NCI-H2227 (cell line): ENCODE data around the gene GJC3.
"Not testable (repeated sequence)": the region's sequence is repeated elsewhere in the genome, so short reads cannot be mapped to it uniquely, and the experiment has no call there.

Experiments used
- DNase-seq: peaks from one replicate; lab custom pipeline; 2025; ENCODE audit not compliant: unreplicated experiment; lab: John Stamatoyannopoulos, UW

The GJC3 gene

GRCh38 chr7:99930376-99930775 is 956 bp upstream of the GJC3 start:
- no peak for DNase-seq

DNA sequence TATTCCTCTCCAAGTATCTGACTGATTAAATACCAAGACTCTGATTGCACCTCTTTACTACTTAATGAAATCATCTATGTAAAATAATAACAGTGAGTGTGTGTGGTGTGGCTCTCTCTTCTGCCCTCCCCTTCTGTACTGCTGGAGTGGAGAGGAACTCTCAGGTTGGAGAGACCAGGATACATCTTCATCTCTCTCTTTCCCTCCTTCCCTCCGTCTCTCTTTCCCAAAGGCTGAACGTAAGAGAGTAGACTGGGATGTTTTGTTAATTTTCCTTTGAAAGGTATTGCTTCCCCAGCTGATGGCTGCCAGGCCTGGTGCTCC is 272 bp upstream of the GJC3 start:
- no peak for DNase-seq

DNA sequence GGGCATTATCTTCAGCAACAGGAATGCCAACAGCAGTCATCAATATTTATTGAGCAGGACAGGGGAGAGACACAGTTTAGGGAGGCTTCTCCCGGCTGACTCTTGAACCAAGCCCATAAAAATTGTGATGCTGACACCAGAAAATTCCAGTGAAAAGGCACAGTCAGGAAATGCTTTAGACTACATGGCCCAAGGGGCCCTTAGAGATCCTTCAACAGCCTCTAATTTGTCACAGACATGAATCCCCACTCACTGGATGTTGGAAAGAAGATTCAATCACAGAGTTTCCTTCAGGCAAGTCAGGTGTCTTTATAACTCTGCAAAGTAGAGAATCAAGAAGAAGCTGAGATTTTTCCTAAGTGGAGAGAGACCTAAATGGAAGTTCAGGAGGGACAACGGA is 1.2 kb downstream of the GJC3 start:
- DNase-seq: no peak

DNA sequence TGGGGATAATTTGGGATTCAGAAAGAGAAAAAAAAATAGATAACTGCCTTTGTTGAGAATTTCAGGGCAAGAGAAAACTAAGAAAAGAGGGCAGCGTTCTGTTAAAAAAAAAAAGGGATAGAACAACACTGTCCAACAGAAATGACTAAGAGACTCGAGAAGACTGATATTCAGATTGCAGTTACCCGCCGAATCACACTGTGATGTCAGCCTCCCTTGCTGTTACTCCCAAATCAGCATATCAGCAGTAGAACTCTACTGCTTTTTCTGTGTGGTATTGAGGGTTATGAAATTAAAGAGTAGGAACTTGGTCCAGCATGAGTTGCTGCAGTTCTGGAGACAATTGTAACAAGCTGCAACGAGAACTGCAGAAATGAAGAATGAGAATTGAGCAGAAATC is 1.9 kb downstream of the GJC3 start:
- no peak for DNase-seq

DNA sequence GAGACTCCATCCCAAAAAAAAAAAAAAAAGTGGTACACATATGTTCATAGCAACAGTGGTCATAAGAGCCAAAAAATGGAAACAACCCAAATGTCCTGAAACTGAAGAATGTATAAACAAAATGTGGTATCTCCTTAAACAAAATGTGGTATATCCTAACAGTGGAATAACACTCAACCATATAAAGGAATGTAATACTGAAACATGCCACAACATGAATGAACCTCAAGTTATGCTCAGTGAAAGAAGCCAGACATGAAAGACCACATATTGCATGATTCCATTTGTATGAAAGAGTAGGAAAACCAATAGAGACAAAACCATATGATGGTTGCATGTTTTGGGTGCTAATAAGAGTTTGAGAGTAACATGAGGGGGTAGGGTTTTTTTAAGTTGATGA is 3.1 kb downstream of the GJC3 start:
- DNase-seq: no peak

DNA sequence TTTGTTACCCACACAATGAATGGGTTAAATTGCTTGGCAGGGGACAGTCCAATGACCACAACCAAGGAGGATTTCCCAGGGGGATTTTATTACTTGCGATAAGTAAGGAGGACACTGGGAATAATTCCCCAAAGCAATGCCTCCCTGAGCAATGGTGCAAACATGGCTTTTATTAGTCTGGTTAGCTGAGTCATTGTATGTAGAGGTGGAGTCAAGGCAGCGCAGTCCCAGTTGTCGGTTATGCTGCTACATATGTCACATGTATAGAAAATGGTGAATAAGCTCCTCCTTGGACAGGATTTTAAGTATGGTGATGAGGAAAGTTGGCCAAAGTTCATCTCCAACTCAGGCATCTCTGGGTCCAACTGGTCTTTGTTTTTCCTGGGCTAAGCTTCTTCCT is 6.2 kb downstream of the GJC3 start:
- no peak for DNase-seq

DNA sequence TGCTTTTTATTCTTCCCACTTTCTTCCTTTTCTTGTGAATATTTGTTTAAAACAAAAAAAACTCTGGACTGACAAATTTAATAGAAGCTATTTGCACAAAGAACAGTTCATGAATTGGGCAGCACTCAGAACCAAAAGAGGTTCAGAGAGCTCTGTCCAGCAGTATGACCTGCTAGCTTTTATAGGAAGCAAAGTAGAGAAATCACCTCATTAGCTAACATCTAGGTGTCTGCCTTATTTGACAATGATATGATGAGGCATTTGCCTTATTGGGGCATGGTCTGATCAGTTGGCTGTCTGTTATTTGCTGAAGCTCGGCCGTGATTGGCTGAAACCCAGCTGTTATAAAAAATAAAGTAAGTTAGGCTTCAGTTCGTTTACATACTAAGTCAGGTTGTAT is 9.3 kb downstream of the GJC3 start:
- no peak for DNase-seq

DNA sequence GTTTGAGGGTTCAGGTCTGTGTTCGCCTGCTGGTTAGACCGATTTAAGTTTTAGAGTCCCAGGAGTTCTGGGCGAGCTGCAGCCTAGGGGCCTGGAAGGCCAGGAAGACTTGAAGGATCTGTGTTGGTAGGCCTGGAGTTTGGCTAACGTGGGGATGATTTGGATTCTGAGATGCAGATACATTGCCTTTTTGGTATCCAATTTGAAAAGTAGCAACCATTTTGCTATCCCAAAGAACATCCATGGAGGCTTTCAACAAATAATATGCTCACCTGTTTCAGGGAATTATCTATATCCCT is 9.7 kb downstream of the GJC3 start:
- no peak for DNase-seq

GRCh38 chr7:99918959-99919813 is 10.2 kb downstream of the GJC3 start, which contains the start of gene TRIM4:
Gene TRIM4, minus strand, starts transcription at chr7:99919530. Its CDS starts 129 bp downstream, at chr7:99919401.
- peak; percentile 94 for DNase-seq

DNA sequence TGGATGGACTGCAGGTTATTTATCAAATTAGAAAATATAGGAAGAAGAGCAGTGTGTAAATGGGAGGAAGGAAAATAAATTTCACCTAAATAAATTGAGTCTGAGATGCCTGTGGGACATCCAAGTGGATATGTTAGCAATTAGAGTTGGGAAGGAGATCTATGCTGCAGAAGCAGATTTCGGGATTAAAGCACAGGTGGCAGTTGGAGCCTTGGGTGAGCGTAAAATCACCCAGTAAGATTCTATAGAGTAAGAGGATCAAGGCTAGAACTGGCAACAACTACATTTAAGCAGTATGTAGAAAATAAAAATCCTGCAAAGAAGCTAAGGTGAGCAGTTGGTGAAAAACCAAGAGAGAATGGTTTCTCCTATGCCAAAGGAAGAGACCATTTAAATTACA is 18.4 kb downstream of the GJC3 start:
- no peak for DNase-seq

DNA sequence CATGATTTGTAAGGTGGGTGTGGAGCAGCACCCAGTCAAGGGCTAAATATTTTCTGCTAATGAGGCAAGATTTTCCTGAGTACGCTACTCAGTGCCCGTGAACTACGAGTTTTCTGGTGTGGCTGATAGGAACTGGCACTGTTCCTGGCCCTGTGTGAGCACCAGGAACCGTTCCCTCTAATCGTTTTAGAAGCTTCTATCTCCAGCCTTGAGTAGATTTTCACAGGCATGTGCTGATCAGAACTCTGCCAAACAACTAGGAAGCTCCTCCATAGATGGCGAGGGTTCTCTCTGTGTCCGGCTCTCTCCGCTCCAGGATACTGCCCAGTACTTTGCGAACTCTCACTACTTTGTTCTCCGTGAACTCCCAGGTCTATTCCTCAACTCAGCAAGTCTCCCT is 27.8 kb downstream of the GJC3 start:
- no peak for DNase-seq

DNA sequence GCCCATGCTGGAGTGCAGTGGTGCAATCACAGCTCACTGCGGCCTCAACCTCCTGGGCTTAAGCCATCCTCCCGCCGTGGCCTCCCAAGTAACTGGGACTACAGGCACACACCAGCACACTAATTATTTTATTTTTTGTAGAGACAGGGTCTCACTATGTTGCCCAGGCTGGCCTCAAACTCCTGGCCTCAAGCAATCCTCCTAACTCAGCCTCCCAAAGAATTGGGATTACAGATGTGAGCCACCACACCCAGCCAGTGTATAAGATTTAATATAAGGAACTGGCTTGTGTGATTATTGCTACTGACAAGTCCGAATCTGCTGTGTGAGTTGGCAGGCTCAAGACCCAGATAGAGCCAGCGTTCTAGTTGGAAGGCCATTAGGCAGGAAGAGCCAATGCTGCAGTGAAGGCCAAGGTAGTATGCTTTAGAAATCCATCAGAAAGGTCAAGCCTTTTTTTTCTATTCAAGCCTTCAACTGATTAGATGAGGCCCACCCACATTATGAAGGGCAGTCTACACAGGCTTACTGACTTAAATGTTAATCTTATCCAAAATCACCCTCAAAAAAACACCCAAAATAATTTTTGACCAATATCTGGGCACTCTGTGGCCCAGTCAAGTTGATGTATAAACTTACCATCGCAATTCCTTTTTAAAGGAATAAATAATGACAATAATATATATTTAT is 29.4 kb downstream of the GJC3 start:
- DNase-seq: no peak

DNA sequence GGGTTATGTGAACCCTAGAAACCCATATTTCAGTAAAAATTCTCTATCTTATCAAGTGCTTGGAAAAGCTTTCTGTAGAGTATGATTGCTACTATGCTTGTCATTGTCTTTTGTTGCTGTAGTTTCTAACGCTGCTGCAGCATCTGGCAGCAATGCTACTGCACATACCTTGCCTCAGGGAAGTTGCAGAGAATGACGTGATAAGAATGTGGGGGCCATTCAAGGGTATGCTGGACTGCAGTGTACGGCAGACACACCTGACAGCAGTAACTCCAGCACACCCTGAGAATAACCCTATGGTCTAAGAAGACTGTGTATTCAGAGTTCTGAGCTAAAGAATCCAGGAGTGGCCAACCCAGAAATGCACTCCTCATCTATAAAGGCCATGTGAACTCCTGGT is 30.6 kb downstream of the GJC3 start:
- no peak for DNase-seq

DNA sequence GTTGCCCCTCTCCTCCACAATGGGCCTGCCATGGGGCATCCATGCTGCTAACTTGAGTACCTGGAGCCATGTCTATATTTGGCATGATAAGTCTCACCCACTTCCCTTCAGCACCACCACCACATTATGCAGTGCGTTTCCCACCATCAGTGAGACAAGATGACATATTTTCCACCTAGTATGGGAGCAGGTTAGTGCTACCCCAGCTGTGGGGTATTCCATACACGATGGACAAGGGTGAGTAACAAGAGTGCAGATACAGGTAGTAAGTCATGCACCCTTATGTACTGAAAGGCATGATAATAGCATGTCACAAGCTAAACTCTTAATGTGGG is 31.4 kb downstream of the GJC3 start:
- no peak for DNase-seq

- DNase-seq: no peak
Observed at GRCh38 chr7:99897322-99898022, 31.9 kb downstream of the GJC3 start.

DNA sequence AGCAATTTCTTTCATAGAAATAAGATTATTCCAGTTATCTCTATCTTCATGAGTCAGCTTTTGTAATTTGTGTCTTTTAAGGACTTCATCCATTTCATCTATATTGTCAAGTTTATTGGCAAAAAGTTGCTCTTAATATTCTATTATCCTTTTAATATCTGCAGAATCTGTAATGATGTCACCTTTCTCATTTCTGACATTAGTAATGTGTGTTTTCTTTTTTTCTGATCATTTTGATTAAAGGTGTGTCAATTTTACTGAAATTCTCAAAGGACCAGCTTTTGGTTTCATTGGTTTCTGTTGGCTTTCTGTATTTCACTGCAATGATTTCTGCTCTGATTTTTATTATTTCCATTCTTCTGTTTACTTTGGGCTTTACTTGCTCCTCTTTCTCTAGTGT is 34.7 kb downstream of the GJC3 start:
- DNase-seq: no peak

GRCh38 chr7:99893280-99893679 is 36.1 kb downstream of the GJC3 start:
- no peak for DNase-seq

DNA sequence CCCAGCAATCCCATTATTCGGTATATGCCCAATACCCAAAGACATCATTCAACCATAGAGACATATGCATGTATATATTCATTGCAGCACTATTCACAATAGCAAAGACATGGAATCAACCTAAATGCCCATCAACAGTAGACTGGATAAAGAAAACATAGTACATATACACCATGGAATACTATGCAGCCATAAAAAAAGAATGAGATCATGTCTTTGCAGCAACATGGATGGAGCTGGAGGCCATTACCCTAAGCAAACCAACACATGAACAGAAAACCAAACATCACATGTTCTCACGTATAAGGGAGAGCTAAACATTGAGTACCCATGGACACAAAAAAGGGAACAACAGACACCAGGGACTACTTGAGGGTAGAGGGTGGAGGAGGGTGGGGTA is 39.1 kb downstream of the GJC3 start:
- not testable (repeated sequence) for DNase-seq

DNA sequence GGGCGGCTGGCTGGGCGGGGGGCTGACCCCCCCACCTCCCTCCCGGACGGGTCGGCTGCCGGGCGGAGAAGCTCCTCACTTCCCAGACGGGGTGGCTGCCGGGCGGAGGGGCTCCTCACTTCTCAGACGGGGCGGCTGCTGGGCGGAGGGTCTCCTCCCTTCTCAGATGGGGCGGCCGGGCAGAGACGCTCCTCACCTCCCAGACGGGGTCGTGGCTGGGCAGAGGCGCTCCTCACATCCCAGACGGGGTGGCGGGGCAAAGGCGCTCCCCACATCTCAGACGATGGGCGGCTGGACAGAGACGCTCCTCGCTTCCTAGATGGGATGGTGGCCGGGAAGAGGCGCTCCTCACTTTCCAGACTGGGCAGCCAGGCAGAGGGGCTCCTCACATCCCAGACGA is 41.1 kb downstream of the GJC3 start:
- DNase-seq: not testable (repeated sequence)

GRCh38 chr7:99881370-99881769 is 48.0 kb downstream of the GJC3 start:
- no peak for DNase-seq

DNA sequence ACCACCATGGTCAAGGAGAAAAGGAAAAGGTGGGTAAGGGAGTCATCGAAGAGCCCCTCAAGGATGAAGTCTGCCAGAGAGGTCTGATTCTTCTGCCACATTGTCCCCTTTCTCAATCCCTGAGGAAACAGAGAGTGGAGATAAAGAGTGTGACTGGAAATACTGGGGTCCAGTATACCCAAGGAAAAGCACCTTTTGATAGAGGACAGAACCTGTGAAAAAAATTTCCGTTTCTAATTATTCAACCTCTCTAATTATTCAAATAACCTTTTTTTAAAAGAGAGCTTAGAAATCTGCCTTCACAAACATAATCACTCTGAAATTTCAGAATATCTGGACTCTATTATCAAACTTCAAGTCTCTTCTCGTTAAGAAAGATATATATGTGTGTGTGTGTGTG is 52.5 kb downstream of the GJC3 start, which contains the start of gene OR2AE1:
TSS of gene OR2AE1 (minus strand) at position 101 of the 400 bp plus-strand sequence. CDS start at position 101, 0 bp downstream.
- DNase-seq: no peak

- no peak for DNase-seq
Observed at GRCh38 chr7:99876491-99876890, 52.9 kb downstream of the GJC3 start.
